Hematopoietic multipotent progenitor cell treated with erythropoietin and hydrocortisone succinate and interleukin-3 and kit ligand, for 8 days (in vitro differentiated cells): Measurements from ENCODE around the gene BAIAP2.

Experiments
- DNase-seq: peaks from one replicate; pipeline ENCODE4 v3.0.0-alpha.2; 2015

BAIAP2 gene

DNA sequence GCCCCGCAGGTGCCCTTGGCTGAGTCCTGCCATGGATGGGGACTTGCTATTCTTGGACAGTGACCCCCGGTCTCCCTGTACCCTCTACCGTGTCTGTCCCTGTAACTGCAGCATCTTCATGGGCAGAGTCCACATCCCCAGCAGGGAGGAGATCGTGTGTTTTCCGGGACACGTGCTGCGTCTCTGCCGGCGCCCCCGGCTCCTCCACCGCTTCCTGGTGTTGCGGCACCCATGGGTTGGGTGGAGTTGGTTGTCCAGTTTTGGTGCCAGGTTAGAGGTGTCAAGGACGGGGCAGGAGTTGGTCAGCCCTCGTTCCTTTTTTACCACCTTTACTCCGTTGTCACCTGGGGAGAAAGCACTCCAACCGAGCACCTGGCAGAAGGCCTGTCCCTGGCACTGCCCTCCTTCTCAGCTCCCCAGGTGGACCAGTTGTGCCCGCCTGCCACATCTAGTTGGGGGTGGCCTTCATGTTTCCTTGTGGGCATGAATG, 20.0 kb downstream of the BAIAP2 start:
- no peak for DNase-seq

GRCh38 chr17:81056312-81056711, 21.4 kb downstream of the BAIAP2 start:
- DNase-seq, result no peak

- peak; percentile 68 for DNase-seq
These were observed 22.3 kb downstream of the BAIAP2 start for GRCh38 chr17:81057079-81057730.

DNA sequence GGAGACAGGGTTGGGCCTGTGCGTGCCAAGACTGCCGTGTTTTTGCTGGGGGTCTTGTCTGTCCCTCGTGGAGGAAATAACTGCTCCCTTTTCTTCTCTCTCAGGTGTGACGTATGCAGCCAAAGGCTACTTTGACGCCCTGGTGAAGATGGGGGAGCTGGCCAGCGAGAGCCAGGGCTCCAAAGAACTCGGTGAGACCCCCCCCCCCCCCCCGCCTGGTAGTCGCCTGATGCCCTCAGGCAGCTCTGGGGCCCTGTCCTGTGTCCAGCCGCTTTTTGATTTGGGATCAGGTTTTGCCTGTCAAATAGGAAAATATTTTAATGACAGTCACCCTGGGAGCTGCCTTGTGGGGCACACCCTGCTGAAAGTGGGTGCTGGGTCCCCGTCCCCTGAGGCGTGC, 22.8 kb downstream of the BAIAP2 start:
- DNase-seq, result no peak

GRCh38 chr17:81058263-81058871, 23.4 kb downstream of the BAIAP2 start:
- DNase-seq, result no peak

- DNase-seq, result no peak
These were observed 24.1 kb downstream of the BAIAP2 start for GRCh38 chr17:81059026-81059425.

GRCh38 chr17:81060416-81060815, 25.5 kb downstream of the BAIAP2 start:
- no peak for DNase-seq

DNA sequence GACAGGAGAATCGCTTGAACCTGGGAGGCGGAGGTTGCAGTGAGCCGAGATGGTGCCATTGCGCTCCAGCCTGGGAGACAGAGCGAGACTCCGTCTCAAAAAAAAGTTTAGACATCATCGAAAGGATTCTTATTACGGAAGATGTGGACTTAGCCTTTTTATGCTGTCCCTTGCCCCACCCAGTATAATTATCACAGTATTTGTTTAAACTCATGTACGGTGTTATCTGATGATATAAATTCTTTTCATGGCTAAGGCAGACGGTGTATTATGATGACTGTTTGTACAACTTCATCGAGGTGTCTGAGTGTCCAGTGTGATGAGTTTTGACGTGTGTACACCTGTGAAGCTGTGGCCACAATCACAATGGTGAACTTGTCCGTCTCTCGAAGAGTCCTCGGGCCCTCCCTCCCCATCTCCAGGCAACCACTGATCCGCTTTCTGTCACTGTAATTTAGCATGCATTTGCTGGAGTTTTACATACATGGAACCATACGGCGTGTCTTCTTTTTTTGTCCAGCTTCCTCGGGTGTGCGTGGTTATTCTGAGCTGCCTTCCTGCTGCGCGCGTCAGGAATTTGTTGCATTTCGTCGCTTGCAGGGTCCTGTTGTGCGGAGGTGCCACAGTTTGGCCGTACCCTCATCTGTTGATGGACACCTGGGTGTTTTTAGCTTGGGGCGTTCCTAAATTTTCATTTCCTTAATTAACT, 26.2 kb downstream of the BAIAP2 start:
- DNase-seq, result no peak

DNA sequence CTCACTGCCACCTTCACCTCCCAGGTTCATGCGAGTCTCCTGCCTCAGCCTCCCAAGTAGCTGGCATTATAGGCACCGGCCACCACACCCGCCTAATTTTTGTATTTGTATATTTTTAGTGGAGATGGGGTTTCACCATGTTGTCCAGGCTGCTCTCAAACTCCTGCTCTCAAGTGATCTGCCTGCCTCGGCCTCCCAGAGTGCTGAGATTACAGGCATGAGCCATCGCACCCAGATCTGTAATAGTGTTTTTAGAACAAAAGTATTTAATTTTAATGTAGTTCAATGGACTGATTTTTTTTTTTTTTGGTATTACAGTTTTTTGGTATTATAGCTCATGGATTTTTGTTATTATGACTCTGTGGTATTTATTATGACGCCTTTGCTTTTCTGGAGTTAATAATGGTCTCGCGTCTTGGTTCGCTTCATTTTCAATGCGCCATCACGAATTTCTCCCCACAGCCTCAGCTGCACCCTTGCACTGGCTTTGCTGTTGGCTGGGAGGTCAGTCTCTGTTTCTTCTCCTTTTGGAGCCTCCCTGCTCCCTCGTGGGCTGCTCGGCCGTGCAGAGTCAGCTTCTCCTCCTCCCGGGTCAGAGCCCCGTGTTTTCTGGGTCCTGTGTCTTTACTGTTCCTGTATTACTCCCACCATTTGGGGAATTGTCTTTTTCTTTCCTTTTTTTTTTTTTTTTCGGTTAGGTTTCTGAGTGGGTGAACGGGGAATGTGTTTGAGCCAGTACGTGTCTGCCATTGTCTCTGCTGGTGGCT, 27.2 kb downstream of the BAIAP2 start:
- DNase-seq, result no peak

- no peak for DNase-seq
These were observed 28.4 kb downstream of the BAIAP2 start for GRCh38 chr17:81063106-81064093.

DNA sequence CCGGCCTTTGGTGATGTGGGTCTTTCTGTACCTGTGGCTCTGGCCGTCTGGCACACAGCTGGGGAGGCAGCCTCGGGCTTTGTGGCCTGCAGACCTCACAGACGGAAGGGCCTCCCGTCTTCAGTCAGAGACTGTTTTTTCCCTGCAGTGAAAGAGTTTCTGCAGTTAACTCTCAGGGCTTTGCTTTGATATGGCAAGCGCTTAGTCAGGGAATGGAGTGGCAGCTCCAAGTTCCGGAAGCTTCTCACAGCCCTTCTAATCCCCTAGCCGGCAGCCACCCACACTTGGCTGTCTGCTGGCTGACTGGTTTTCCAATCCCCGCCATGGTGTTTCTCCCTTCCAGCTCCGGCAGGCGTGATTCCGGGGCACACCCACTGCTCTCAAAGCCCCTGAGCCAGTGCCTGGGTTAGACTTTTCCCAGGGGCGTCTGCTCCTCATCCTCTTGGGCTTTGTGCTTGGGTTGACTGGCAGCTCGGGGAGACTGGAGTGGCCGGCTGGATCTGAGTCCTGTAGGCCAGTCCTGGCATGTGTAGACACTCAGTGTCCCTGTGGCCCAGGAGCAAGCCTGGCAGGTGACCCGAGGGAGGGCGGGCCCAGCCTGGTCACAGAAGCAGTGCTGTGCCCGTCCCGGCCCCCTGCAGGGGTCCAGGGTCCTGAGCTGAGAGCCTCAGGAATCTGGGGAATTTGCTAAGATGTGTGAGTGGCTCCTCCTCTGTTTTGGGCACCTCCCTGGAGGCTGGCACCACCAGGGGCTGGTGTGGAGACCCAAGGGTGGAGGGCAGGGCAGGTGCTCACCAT, 29.9 kb downstream of the BAIAP2 start:
- no peak for DNase-seq

- no peak for DNase-seq
These were observed 30.5 kb downstream of the BAIAP2 start for GRCh38 chr17:81065500-81065899.

DNA sequence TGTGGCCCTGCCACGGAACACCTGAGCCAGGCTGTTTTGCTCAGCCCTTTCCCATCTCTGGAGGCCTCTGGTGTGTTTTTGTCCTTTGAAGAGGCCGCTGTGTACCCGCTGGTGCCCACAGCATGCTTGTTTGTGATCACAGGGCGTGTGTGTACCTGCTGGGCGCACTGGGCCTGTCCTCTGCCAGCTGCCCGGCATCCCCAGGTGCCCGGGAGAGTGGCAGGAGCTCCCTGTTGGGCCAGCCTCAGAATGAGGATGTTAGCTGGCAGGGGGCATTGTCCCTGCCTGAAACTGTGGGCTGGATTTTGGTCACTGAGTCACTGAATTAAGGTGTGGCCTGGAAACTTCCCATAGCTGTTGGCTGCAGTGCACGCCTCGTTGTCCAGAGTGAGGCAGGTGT, 31.1 kb downstream of the BAIAP2 start:
- no peak for DNase-seq

DNA sequence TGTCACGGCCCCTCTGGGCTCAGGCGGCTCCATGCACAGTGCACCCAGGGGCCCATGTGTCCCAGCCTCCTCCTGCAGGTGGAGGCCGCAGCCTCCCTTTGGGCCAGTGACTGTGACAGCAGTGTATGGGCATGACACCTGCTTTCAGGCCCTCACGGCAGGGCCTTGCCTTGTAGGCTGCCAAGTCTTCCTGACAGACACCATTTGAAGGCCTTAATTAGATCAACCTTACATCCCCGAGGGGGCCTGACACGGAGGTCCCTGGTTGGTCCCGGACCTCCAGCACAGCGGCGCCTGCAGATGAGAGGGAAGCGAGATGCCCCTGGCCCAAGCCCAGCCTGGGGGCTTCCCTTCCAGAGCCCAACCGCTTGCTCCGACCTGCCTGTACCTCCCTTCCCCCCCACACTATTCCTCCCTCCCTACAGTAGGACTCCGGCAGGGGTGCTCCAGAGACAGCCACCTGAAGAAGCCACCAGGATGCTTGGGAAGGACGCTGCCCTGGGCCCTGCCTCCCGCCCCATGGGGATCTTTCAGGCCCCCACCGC, 31.9 kb downstream of the BAIAP2 start:
- DNase-seq, result no peak

GRCh38 chr17:81067391-81067811, 32.5 kb downstream of the BAIAP2 start:
- no peak for DNase-seq

- no peak for DNase-seq
These were observed 33.6 kb downstream of the BAIAP2 start for GRCh38 chr17:81068411-81069134.

GRCh38 chr17:81069135-81069645, 34.2 kb downstream of the BAIAP2 start:
- no peak for DNase-seq

DNA sequence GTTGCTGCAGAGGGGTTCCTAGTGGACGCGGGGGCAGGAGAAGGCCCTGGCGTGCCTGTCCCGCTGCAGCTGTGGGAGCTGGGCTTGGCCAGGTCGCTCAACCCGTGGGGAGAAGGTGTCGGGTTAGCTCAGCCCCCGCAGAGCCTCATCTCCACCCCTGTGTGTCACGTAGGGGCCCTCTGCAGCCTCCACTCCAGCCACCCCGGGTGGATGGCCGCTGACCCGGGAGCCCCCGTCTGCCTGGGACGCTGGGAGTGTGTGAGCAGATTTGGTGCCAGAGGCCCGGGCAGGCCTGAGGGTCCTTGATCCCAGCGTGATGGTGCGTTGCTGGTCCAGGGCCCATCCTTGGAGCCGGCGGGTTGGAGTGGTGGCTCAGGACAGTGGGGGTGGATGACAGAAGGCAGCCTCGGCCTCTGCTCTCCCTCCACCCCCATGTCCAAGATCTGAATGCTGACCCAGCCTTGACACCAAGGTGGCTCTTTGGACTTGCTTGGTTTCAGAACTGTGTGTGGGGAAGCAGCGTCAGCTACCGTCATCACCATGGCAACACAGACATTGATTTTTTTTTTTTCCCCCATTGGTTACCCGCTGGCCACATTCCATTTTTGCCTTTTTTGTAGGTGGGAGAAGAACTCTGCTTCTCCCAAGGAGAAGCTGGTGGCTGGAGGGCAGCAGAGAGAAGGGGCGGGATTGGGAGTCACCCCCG, 35.7 kb downstream of the BAIAP2 start:
- DNase-seq, result no peak
